Germinal center (tissue), 1 donor: ENCODE measurements around the gene LPCAT2.
"Not testable (repeated sequence)": the region's sequence is repeated elsewhere in the genome, so short reads cannot be mapped to it uniquely, and the experiment has no call there.

ENCODE experiments used
- DNase-seq: peaks from one replicate; pipeline ENCODE4 v3.0.0; 2012; ENCODE audit warnings: mixed read lengths, low spot score

Gene LPCAT2

DNA sequence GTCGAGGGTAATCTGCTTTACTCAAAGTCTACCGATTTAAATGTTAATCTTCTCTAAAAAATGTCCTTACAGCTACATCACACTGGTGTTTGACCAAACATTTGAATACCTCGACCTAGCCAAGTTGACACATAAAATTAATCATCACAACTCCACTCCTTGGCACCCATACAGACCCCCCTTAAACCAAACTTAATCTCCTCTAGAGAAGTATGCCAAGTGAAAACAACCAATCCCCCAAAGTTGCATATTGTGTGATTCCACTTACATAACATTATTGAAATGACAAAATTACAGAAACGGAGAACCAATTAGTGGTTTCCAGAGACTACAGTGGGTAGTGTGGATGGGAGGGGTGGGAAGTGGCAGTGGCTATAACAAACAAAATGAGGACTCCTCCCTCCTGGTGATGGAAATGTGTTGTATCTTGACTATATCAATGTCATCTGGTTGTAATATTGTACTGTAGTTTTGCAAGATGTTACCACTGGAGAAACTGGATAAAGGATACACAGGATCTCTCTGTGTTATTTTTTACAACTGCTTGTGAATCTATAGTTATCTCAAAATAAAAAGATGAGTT is 97.0 kb downstream of the LPCAT2 start:
- DNase-seq, result no peak

DNA sequence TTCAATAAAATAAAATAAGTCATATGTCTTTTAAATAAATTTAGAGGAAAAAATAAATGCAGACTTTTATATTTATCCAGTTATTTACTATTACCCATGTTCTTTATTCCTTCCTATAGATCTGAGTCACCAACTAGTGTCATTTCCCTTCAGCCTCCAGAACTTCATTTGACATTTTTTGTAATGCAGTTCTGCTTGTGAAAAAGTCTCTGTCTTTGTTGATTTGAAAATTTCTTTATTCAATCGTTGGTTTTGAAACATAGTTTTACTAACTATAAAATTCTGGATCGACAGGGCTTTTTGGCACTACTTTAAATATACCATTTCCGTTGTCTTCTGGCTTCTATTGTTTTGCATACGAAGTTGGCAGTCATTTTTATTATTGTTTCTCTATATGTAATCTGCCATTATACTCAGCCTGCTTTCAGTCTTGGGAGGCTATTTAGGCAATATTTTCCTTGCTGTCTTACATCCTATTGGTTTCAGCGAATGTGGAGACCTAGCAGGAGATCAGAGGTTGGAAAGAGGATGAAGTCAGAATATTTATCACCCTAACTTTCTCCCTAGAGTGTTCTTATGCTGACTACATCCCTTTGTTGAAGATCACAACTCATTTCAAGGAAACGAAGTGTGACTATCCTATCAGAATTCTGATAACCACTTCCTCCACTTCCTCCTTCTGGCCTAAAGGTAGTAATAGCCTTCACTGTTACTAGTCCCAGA is 104.9 kb downstream of the LPCAT2 start:
- no peak for DNase-seq

DNA sequence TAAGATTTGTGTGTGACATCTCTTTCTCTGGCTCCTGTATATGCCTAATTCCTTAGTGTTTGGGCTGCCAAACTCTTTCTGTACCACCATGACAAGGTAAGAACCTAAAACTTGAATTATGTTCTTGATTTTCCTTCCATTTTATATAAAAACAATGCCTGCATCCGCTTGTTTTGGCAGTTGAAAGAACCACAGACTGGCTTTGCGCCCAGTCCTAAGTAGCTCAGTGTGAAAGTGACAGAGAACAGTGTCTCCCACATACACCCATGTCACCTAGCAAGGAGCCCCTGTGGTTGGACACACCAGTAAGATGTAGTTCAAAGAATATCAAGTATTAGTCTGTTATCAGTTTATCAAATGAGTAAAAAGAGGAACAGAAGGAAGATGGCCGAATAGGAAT is 106.2 kb downstream of the LPCAT2 start:
- no peak for DNase-seq

- not testable (repeated sequence) for DNase-seq
Measured at GRCh38 chr16:55615670-55616069, 106.8 kb downstream of the LPCAT2 start.

DNA sequence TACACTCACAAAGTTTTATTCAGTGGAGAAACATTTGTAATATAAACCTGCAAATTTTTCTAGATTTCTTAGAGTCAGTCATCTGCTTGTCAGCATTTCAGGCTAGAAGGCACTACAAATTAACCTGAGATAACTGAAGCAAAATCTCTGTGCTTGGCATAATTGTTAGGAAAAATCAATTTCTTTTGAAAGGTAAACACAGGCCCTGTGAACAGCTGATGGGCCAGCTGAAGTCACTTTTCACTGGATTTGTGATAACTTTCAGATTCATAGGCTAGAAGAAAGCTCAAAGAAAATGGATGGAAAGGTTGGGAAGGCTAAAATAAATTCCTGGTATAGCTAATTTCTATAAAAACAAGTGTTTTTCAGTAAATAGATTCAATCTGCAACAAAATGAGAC is 112.9 kb downstream of the LPCAT2 start:
- DNase-seq, result no peak

GRCh38 chr16:55622272-55622671 is 113.4 kb downstream of the LPCAT2 start:
- no peak for DNase-seq

- no peak for DNase-seq
Measured at GRCh38 chr16:55622930-55623561, 114.2 kb downstream of the LPCAT2 start.

DNA sequence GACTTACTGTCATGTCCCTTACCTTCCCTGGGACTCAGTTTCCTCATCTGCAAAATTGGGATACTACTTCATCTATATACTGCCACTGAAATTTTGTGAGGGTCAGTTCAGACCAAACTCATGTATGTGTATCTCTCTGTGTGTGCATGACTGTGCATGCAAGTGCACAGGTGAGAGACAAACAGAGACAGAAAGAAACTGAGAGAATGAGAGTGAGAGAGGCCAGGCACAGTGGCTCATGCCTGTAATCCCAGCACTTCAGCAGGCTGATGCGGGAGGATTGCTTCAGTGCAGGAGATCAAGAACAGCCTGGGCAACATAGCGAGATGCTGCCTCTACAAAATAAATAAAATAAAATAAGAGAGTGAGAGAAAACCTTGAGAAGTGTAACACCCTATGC is 114.8 kb downstream of the LPCAT2 start:
- no peak for DNase-seq

GRCh38 chr16:55624696-55625095 is 115.8 kb downstream of the LPCAT2 start:
- DNase-seq, result no peak

GRCh38 chr16:55625843-55626242 is 117.0 kb downstream of the LPCAT2 start:
- no peak for DNase-seq

DNA sequence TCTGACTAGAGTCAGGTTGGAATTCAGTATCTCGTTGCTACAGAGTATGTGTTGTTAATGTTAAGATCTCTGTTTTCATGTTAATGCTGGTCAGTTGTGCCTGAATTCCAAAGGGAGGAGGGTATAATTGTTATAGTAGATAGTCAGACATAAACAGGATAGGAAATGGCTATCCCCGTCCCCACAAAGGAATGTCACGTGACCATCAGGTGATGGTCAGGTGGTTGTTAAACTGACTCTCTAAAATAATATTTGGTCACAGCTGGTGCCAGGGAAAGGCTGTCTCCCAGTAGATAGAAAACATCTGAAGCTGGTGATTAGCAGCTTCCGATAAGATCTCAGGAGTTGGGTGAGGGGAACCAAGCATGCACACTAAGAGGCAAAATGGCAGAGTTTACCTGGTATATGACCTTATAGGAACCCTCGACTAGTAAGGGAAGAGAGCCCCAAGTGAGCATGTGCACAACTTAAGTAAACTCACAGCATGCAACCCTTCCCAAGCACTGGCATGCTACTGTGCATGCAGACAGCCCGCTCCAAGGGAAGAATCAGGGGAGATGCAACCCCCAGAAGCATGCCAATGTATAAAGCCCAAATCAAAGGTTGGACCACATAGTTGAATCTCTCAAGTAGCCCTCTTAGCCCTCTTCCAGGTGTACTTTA is 119.6 kb downstream of the LPCAT2 start:
- no peak for DNase-seq

DNA sequence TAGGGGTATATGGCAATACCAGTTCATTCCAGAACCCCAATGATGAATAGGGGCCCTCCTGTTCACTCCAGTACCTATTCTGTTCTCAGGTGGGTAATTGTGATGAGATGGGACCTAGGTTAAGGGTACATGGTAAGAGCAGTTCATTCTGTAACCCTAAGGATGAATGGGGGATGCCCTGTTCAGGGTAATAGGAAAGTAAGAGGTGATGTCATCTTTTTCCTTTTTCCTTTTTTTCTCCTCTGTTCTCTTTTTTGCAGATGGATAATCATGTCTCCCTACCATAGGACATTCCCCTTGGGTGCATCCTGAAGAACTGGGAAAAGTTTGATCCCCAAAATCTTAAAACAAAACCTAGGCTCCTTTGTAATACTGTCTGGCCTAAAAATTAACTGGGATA is 121.9 kb downstream of the LPCAT2 start:
- DNase-seq, result no peak

GRCh38 chr16:55632259-55632658 is 123.4 kb downstream of the LPCAT2 start:
- DNase-seq, result no peak

GRCh38 chr16:55634193-55634592 is 125.3 kb downstream of the LPCAT2 start:
- no peak for DNase-seq
